ENCODE results near the gene ACTL8. TPM values are rescaled to one million over a fixed set of nuclear protein-coding genes. Genes with fewer than 3 reads are reported as not detected.

ACTL8 gene
- total and polyA plus RNA-seq, 12 donors = not detected

- intact Hi-C loops (cut with DNase I) = no loop called here
- ATAC-seq = peak in 3 of 8 donors; percentile 18 to 62 (median 21)
- Histone ChIP-seq H3K4me1 (peaks cover 0 to 21% (median 0%) of the 10 kb centered on the region in 9 donors), H3K4me3 (no peak overlapping the region), H3K9me3 (peaks cover 0 to 2% (median 0%) of the 10 kb centered on the region in 11 donors), H3K36me3 (no peaks in the 10 kb centered on the region), H3K27ac (peak overlapping the region in 1 of 10 donors; percentile 80), H3K27me3 (peaks cover 0 to 41% (median 9%) of the 10 kb centered on the region in 7 donors)
- 55 to 57% methylated on average over 16 of the region's 16 CpGs for WGBS, 2 donors
- TF ChIP-seq CTCF (IDR thresholded peaks at IDR 0.05) = no peak
- DNase-seq = no peak
Observed at GRCh38 chr1:17765444-17766411, 10.6 kb downstream of the ACTL8 start.

GRCh38 chr1:17768651-17769241 lies 13.6 kb downstream of the ACTL8 start:
- peak overlapping the region in 1 of 10 donors; percentile 80 for H3K27ac ChIP-seq
- no peak for TF ChIP-seq CTCF (IDR thresholded peaks at IDR 0.05)
- no peaks in the 10 kb centered on the region for H3K9me3 ChIP-seq
- peaks cover 0 to 53% (median 8%) of the 10 kb centered on the region in 7 donors for H3K27me3 ChIP-seq
- H3K36me3 ChIP-seq = no peaks in the 10 kb centered on the region
- intact Hi-C loops (cut with DNase I) = no loop called here
- WGBS, 2 donors = 72 to 79% methylated on average over 10 of the region's 10 CpGs
- H3K4me3 ChIP-seq = no peak overlapping the region
- ATAC-seq = peak in 5 of 8 donors; percentile 37 to 84 (median 52)
- no peak for DNase-seq
- peaks cover 0 to 21% (median 0%) of the 10 kb centered on the region in 9 donors for H3K4me1 ChIP-seq

GRCh38 chr1:17770983-17771382 lies 15.8 kb downstream of the ACTL8 start:
- ATAC-seq = no peak
- Histone ChIP-seq H3K4me1 (peaks cover 0 to 12% (median 0%) of the 10 kb centered on the region in 9 donors), H3K27me3 (peaks cover 0 to 58% (median 8%) of the 10 kb centered on the region in 7 donors), H3K36me3 (no peaks in the 10 kb centered on the region), H3K27ac (no peak overlapping the region), H3K9me3 (no peaks in the 10 kb centered on the region), H3K4me3 (no peak overlapping the region)
- no peak for TF ChIP-seq CTCF (IDR thresholded peaks at IDR 0.05)
- 91 to 93% methylated on average over 10 of the region's 10 CpGs for WGBS, 2 donors
- no peak for DNase-seq
- intact Hi-C loops (cut with DNase I) = no loop called here

GRCh38 chr1:17772615-17773212 lies 17.6 kb downstream of the ACTL8 start:
- peaks cover 0 to 50% (median 14%) of the 10 kb centered on the region in 7 donors for H3K27me3 ChIP-seq
- H3K4me1 ChIP-seq = peaks cover 0 to 7% (median 0%) of the 10 kb centered on the region in 9 donors
- H3K9me3 ChIP-seq = no peaks in the 10 kb centered on the region
- H3K4me3 ChIP-seq = no peak overlapping the region
- no peak for DNase-seq
- no peak for TF ChIP-seq CTCF (IDR thresholded peaks at IDR 0.05)
- no peaks in the 10 kb centered on the region for H3K36me3 ChIP-seq
- no peak overlapping the region for H3K27ac ChIP-seq
- intact Hi-C loops (cut with DNase I) = no loop called here
- ATAC-seq = no peak
- 75 to 76% methylated on average over 14 of the region's 14 CpGs for WGBS, 2 donors

All from heart right ventricle (tissue), 16 donors.